SK-N-DZ (cell line): ENCODE data around the gene ZNF93.
A peak's percentile ranks its signal among the peaks of the same experiment; 100 is the strongest.
"Not testable (repeated sequence)": the region's sequence is repeated elsewhere in the genome, so short reads cannot be mapped to it uniquely, and the experiment has no call there.

ENCODE experiments used
- DNase-seq: peaks from one replicate; pipeline ENCODE4 v3.0.0-alpha.2; 2015; ENCODE audit warnings: low spot score

Gene ZNF93

GRCh38 chr19:19937403-19937802 lies 36.7 kb downstream of the ZNF93 start:
- no peak for DNase-seq

- no peak for DNase-seq
Measured at GRCh38 chr19:19938449-19938848, 37.7 kb downstream of the ZNF93 start.

GRCh38 chr19:19943848-19944582 lies 43.3 kb downstream of the ZNF93 start:
- DNase-seq = no peak

- DNase-seq = no peak
Measured at GRCh38 chr19:19944583-19944880, 43.8 kb downstream of the ZNF93 start.

- no peak for DNase-seq
Measured at GRCh38 chr19:19946226-19946625, 45.5 kb downstream of the ZNF93 start.

GRCh38 chr19:19948800-19949199 lies 48.1 kb downstream of the ZNF93 start:
- no peak for DNase-seq

GRCh38 chr19:19955208-19955607 lies 54.5 kb downstream of the ZNF93 start:
- DNase-seq = no peak

GRCh38 chr19:19956434-19957075 lies 55.8 kb downstream of the ZNF93 start:
- peak; percentile 78 for DNase-seq

- DNase-seq = not testable (repeated sequence)
Measured at GRCh38 chr19:19957766-19958165, 57.0 kb downstream of the ZNF93 start.

GRCh38 chr19:19959151-19959799 lies 58.5 kb downstream of the ZNF93 start:
- DNase-seq = peak; percentile 75

- no peak for DNase-seq
Measured at GRCh38 chr19:19964416-19964815, 63.7 kb downstream of the ZNF93 start.

GRCh38 chr19:19966126-19966525 lies 65.4 kb downstream of the ZNF93 start:
- not testable (repeated sequence) for DNase-seq

- no peak for DNase-seq
Measured at GRCh38 chr19:19966862-19967261, 66.1 kb downstream of the ZNF93 start.
